Activated CD8-positive, alpha-beta memory T cell treated with anti-CD3 and anti-CD28 coated beads for 24 hours (primary cell): ENCODE measurements around the gene DAB1.
"Not testable (repeated sequence)": the region's sequence is repeated elsewhere in the genome, so short reads cannot be mapped to it uniquely, and the experiment has no call there.

Source experiments
- DNase-seq: peaks from one replicate; pipeline ENCODE4 v3.0.0-alpha.2; 2020

Gene DAB1

GRCh38 chr1:57269630-57270225 is 154.1 kb downstream of the DAB1 start:
- no peak for DNase-seq

GRCh38 chr1:57265104-57265503 is 158.8 kb downstream of the DAB1 start:
- DNase-seq, result no peak

- DNase-seq, result no peak
Observed at GRCh38 chr1:57262472-57262871, 161.4 kb downstream of the DAB1 start.

- DNase-seq, result no peak
Observed at GRCh38 chr1:57258557-57259325, 165.1 kb downstream of the DAB1 start.

GRCh38 chr1:57255945-57256344 is 167.9 kb downstream of the DAB1 start:
- no peak for DNase-seq

- DNase-seq, result no peak
Observed at GRCh38 chr1:57254022-57254421, 169.8 kb downstream of the DAB1 start.

- no peak for DNase-seq
Observed at GRCh38 chr1:57252597-57253294, 171.1 kb downstream of the DAB1 start.

- no peak for DNase-seq
Observed at GRCh38 chr1:57250021-57250420, 173.8 kb downstream of the DAB1 start.

- no peak for DNase-seq
Observed at GRCh38 chr1:57249511-57249910, 174.3 kb downstream of the DAB1 start.

- no peak for DNase-seq
Observed at GRCh38 chr1:57248830-57249229, 175.0 kb downstream of the DAB1 start.

- no peak for DNase-seq
Observed at GRCh38 chr1:57238233-57238781, 185.6 kb downstream of the DAB1 start.

- DNase-seq, result no peak
Observed at GRCh38 chr1:57235730-57236510, 187.9 kb downstream of the DAB1 start.

GRCh38 chr1:57234459-57234858 is 189.4 kb downstream of the DAB1 start:
- DNase-seq, result no peak

GRCh38 chr1:57232500-57232899 is 191.4 kb downstream of the DAB1 start:
- no peak for DNase-seq

GRCh38 chr1:57229998-57230397 is 193.9 kb downstream of the DAB1 start:
- DNase-seq, result no peak

- DNase-seq, result no peak
Observed at GRCh38 chr1:57229076-57229475, 194.8 kb downstream of the DAB1 start.

- DNase-seq, result no peak
Observed at GRCh38 chr1:57222801-57223200, 201.1 kb downstream of the DAB1 start.

GRCh38 chr1:57222307-57222706 is 201.6 kb downstream of the DAB1 start:
- no peak for DNase-seq

GRCh38 chr1:57220905-57221304 is 203.0 kb downstream of the DAB1 start:
- not testable (repeated sequence) for DNase-seq

- no peak for DNase-seq
Observed at GRCh38 chr1:57218487-57219079, 205.3 kb downstream of the DAB1 start.

GRCh38 chr1:57217905-57218304 is 206.0 kb downstream of the DAB1 start:
- no peak for DNase-seq

- no peak for DNase-seq
Observed at GRCh38 chr1:57214951-57215575, 208.8 kb downstream of the DAB1 start.
